ENCODE results near the gene STPG1. TPM values are rescaled to one million over a fixed set of nuclear protein-coding genes. Genes with fewer than 3 reads are reported as not detected.

Gene STPG1
- total and polyA plus RNA-seq, 2 donors (not counting 3 experiments of a cell fraction or from before 2014, with no cell fraction given), result 6.3 to 10.2 TPM

DNA sequence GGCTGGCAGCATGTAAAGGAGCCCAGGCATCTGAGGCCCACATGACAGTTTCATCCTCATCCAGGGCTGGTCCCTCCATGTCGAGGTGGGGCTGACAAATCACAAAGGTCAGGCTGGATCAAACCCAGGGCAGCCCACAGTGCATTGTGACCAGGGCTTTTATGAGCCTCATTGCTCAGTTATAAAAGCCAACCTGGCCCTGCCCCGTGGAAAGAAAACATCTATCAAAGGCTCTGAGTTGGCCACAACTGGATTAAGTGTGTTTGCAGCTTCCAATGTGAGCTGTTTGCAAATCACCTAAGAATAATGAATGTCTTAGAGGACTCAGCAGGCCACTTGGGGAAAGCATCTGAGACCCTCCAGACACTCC is 49.0 kb downstream of the STPG1 start:
- H3K9me1 ChIP-seq (replicated peaks; ENCODE audit: control insufficient read depth, extremely low read depth, insufficient read depth, low read length), result no peaks in the 10 kb centered on the region
- no peak overlapping the region for H3K4me3 ChIP-seq (replicated peaks in 1 of 3; ENCODE audit: insufficient read depth in 1 of 3, low read depth in 1 of 3, low read length in 3 of 3)
- TF ChIP-seq MAX (IDR thresholded peaks at IDR 0.05; ENCODE audit: insufficient read depth, insufficient read length) (no peak), POLR2AphosphoS5 (IDR thresholded peaks at IDR 0.05; ENCODE audit: insufficient read depth, low read depth, low read length) (no peak), GATA2 (IDR thresholded peaks at IDR 0.05; ENCODE audit: insufficient read depth, insufficient read length, low read depth, low read length) (no peak), EZH2 (IDR thresholded peaks at IDR 0.05; ENCODE audit: borderline replicate concordance, low read depth, low read length, severe bottlenecking) (no peak), MYC (IDR thresholded peaks at IDR 0.05; ENCODE audit: low read depth, low read length) (no peak), FOS (IDR thresholded peaks at IDR 0.05; ENCODE audit: borderline replicate concordance, insufficient read depth, low read length) (no peak), POLR2A (IDR thresholded peaks at IDR 0.05; ENCODE audit: low read depth, low read length) (no peak), JUN (IDR thresholded peaks at IDR 0.05; ENCODE audit: borderline replicate concordance, insufficient read depth, insufficient read length, low read depth) (no peak)
- TF ChIP-seq, protein P1, sequence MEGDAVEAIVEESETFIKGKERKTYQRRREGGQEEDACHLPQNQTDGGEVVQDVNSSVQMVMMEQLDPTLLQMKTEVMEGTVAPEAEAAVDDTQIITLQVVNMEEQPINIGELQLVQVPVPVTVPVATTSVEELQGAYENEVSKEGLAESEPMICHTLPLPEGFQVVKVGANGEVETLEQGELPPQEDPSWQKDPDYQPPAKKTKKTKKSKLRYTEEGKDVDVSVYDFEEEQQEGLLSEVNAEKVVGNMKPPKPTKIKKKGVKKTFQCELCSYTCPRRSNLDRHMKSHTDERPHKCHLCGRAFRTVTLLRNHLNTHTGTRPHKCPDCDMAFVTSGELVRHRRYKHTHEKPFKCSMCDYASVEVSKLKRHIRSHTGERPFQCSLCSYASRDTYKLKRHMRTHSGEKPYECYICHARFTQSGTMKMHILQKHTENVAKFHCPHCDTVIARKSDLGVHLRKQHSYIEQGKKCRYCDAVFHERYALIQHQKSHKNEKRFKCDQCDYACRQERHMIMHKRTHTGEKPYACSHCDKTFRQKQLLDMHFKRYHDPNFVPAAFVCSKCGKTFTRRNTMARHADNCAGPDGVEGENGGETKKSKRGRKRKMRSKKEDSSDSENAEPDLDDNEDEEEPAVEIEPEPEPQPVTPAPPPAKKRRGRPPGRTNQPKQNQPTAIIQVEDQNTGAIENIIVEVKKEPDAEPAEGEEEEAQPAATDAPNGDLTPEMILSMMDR (IDR thresholded peaks at IDR 0.05; ENCODE audit: extremely low read depth in 1 of 2, insufficient read depth in 1 of 2, low read depth in 1 of 2, low read length in 2 of 2), result no peak
- H3K4me2 ChIP-seq (ENCODE audit: insufficient read depth, low read length), result no peak overlapping the region
- DNase-seq (ENCODE audit: low read depth, low spot score) (no peak), FAIRE-seq (no peak)
- dilution Hi-C loops (cut with MboI; ENCODE audit: extremely low pct_ligation_motif_present, low sequenced_read_pairs) (no loop called here), intact Hi-C loops (cut with micrococcal nuclease) (no loop called here)
- CTCF ChIA-PET, result no interaction called here
- no peak overlapping the region for H3K9ac ChIP-seq (replicated peaks; ENCODE audit: extremely low read depth, insufficient read depth, low read length)
- no peaks in the 10 kb centered on the region for H3K36me3 ChIP-seq (ENCODE audit: control insufficient read depth in 2 of 2, extremely low read depth in 1 of 2, insufficient read depth in 2 of 2, low read length in 2 of 2)
- H3K79me2 ChIP-seq (ENCODE audit: control insufficient read depth, insufficient read depth, low read length), result no peaks in the 10 kb centered on the region
- H3K4me1 ChIP-seq (ENCODE audit: control insufficient read depth, extremely low read depth, insufficient read depth, low read length), result no peaks in the 10 kb centered on the region
- POLR2A ChIA-PET, result no interaction called here
- BruUV-seq (replicated peaks), result no TSS peak
- H3K27ac ChIP-seq (ENCODE audit: insufficient read depth, low read depth, low read length), result no peak overlapping the region
- no peaks in the 10 kb centered on the region for H3K27me3 ChIP-seq (ENCODE audit: control insufficient read depth in 2 of 2, insufficient read depth in 2 of 2, low read length in 2 of 2)
- H2AFZ ChIP-seq (ENCODE audit: low read depth, low read length), result no peak overlapping the region
- no peaks in the 10 kb centered on the region for H4K20me1 ChIP-seq (replicated peaks; ENCODE audit: control insufficient read depth, extremely low read depth, insufficient read depth, low read length)
- H3K9me3 ChIP-seq (replicated peaks; ENCODE audit: control insufficient read depth, insufficient read depth, low read length), result no peaks in the 10 kb centered on the region

Measured in endothelial cell of umbilical vein (primary cell).